Measurements from ENCODE around the gene MIF4GD.
"Not testable (repeated sequence)": the region's sequence is repeated elsewhere in the genome, so short reads cannot be mapped to it uniquely, and the experiment has no call there.

MIF4GD gene

DNA sequence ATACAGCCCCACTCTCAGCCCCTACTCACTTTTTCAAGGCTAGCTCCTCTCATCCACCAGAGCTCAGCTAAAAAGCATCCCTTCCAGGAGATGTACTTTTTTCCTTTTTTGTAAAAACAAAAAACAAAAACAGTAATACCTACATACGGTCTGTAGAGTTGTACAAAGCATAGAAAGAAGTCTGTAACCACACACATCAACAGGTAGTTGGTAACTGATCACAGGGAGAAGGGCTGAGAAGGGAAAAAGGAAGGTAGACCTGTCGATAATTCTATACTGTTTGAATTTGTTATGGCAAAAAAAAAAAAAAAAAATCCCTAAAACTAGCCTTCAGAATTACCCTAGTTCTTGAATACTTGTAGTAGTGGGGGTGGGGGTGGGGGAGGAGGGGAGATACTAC is 17.3 kb upstream of the MIF4GD start:
- TF ChIP-seq, protein P1, sequence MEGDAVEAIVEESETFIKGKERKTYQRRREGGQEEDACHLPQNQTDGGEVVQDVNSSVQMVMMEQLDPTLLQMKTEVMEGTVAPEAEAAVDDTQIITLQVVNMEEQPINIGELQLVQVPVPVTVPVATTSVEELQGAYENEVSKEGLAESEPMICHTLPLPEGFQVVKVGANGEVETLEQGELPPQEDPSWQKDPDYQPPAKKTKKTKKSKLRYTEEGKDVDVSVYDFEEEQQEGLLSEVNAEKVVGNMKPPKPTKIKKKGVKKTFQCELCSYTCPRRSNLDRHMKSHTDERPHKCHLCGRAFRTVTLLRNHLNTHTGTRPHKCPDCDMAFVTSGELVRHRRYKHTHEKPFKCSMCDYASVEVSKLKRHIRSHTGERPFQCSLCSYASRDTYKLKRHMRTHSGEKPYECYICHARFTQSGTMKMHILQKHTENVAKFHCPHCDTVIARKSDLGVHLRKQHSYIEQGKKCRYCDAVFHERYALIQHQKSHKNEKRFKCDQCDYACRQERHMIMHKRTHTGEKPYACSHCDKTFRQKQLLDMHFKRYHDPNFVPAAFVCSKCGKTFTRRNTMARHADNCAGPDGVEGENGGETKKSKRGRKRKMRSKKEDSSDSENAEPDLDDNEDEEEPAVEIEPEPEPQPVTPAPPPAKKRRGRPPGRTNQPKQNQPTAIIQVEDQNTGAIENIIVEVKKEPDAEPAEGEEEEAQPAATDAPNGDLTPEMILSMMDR (conservative IDR thresholded peaks at IDR 0.05; ENCODE audit: low read depth, low read length), result no peak
- peak overlapping the region; percentile 90 for H3K4me3 ChIP-seq (ENCODE audit: low read depth, low read length)

GRCh38 chr17:75287221-75287620 is 16.2 kb upstream of the MIF4GD start:
- TF ChIP-seq, protein P1 (conservative IDR thresholded peaks at IDR 0.05; ENCODE audit: low read depth, low read length), result no peak
- no peak for DNase-seq (ENCODE audit: low read depth)
- no peak overlapping the region for H3K4me3 ChIP-seq (ENCODE audit: low read depth, low read length)

More for the DNA sequence above, 17.3 kb upstream of the MIF4GD start:
- no peak for DNase-seq (ENCODE audit: low read depth)

DNA sequence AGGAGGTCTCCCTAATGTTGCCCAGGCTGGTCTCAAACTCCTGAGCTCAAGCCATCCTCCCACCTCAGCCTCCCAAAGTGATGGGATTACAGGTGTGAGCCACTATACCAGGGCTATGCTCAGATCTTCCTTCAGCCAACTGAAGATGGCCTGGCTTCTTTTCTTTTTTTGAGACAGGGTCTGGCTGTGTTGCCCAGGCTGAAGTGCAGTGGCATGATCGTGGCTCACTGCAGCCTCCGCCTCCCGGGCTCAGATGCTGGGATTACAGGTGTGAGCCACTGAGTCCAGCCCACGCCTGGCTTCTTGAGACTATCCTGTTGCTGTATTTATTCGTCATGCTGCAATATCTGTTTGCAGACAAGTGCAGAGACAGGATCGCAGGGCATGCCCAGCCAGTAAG is 14.1 kb upstream of the MIF4GD start:
- TF ChIP-seq, protein P1 (conservative IDR thresholded peaks at IDR 0.05; ENCODE audit: low read depth, low read length), result no peak
- H3K4me3 ChIP-seq (ENCODE audit: low read depth, low read length), result no peak overlapping the region
- DNase-seq (ENCODE audit: low read depth), result no peak

- not testable (repeated sequence) for DNase-seq (ENCODE audit: low read depth); H3K4me3 ChIP-seq (ENCODE audit: low read depth, low read length)
These were observed 9.2 kb upstream of the MIF4GD start for GRCh38 chr17:75280189-75280588.

DNA sequence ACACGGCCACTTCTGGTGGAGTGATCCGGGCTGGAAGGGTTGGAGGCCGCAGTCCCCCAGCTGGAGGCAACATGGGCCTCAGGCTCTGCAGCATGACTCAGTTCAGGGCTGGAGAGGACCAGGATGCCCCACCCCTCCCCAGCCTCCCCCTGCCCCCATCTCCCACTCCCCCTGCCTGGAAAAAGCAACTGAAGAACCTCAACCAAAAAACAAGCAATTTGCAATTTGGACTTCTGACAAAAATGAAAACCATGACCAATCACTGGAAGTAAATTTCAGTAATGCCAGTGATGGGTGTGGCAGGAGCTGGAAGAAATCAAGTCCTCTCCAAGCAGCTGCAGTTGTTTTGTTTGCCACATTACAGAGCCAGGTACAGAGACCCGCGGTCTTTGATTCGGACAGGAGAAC is 6.6 kb upstream of the MIF4GD start:
- TF ChIP-seq, protein P1 (conservative IDR thresholded peaks at IDR 0.05; ENCODE audit: low read depth, low read length), result no peak
- H3K4me3 ChIP-seq (ENCODE audit: low read depth, low read length), result no peak overlapping the region
- DNase-seq (ENCODE audit: low read depth), result peak; percentile 39

DNA sequence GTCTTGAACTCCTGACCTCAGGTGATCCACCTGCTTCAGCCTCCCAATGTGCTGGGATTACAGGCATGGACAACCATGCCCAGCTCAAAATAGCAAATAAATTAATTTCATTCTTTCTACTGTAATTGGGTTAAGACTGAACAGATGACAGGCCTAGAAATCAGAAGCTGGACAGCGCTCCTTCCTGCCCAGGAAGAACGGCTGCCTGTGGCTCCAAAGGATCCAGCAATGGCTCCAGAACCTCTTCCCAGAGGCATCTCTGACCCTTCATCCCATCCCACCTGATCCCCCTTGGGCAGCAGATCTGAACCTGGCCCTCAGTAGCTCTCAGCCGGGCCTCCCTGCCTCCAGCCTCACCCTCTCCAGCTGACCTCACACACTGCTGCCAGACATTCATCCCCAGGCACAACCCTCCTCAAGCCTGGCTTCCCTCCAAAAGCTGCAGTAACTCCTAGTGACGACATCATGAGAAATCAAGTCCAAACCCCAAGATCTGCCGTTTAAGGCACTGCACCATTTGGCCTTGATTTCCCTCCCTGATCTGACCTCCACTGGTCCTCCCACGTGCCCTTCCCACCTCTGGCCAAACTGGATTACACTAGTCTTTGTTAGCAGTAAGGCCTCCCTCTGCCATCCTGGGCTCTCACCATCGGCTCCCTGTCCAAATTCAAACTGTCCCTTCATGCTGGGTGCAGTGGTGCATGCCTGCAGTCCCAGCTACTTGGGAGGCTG is 3.1 kb upstream of the MIF4GD start:
- TF ChIP-seq, protein P1 (conservative IDR thresholded peaks at IDR 0.05; ENCODE audit: low read depth, low read length), result no peak
- H3K4me3 ChIP-seq (ENCODE audit: low read depth, low read length), result no peak overlapping the region
- DNase-seq (ENCODE audit: low read depth), result peak; percentile 60

DNA sequence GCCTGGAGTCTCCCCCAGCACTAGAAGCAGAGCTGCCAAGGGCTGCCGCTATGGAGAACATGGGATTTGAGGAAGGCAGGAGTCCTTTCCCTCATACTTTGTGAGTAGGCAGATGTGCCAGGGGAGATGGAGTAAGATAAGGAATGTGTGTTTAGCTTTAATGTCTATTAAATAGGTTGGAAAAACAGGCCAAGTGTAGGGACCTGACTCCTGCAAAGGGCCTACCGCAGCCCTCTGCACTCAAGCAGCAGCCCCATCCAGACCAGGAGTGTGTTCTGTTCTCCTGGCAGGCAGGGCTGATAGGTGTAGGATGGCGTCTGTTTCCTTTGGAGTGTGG is 1.8 kb upstream of the MIF4GD start:
- TF ChIP-seq, protein P1 (conservative IDR thresholded peaks at IDR 0.05; ENCODE audit: low read depth, low read length), result no peak
- no peak overlapping the region for H3K4me3 ChIP-seq (ENCODE audit: low read depth, low read length)
- no peak for DNase-seq (ENCODE audit: low read depth)

Measured in choroid plexus epithelial cell (primary cell).